Mammary epithelial cell (primary cell): Measurements from ENCODE around the gene EEF1AKMT4.

Source experiments
- CTCF ChIP-seq, 2 donors: IDR thresholded peaks in 1 of 2; conservative IDR thresholded peaks in 1 of 2; 2 replicates each; pipeline ENCODE4 v1.5.1; 2011 to 2012; ENCODE audit warnings: inconsistent platforms in 2 of 2, low read length in 2 of 2, mild to moderate bottlenecking in 2 of 2, control low read depth in 1 of 2, low read depth in 1 of 2; ENCODE audit not compliant: insufficient read depth in 1 of 2; ENCODE audit errors: extremely low read depth in 1 of 2
- EZH2 ChIP-seq: IDR thresholded peaks from 2 replicates; pipeline ENCODE4 v1.6.1; 2012; ENCODE audit warnings: low read length, inconsistent platforms, borderline replicate concordance

- TF ChIP-seq CTCF (conservative IDR thresholded peaks at IDR 0.05 in 1 of 2, IDR thresholded peaks at IDR 0.05 in 1 of 2; ENCODE audit: extremely low read depth in 1 of 2, insufficient read depth in 1 of 2, low read depth in 1 of 2, low read length in 2 of 2) (no peak), EZH2 (no peak)
Observed at GRCh38 chr3:184200825-184201224, 48.6 kb upstream of the EEF1AKMT4 start.
